ENCODE measurements around the gene NIPSNAP2. TPM values are rescaled to one million over a fixed set of nuclear protein-coding genes. Genes with fewer than 3 reads are reported as not detected.
"Not testable (repeated sequence)": the region's sequence is repeated elsewhere in the genome, so short reads cannot be mapped to it uniquely, and the experiment has no call there.

The NIPSNAP2 gene
- total and polyA plus RNA-seq, 4 experiments from 2014 or later: 29.0 to 94.3 (median 38.1) TPM

DNA sequence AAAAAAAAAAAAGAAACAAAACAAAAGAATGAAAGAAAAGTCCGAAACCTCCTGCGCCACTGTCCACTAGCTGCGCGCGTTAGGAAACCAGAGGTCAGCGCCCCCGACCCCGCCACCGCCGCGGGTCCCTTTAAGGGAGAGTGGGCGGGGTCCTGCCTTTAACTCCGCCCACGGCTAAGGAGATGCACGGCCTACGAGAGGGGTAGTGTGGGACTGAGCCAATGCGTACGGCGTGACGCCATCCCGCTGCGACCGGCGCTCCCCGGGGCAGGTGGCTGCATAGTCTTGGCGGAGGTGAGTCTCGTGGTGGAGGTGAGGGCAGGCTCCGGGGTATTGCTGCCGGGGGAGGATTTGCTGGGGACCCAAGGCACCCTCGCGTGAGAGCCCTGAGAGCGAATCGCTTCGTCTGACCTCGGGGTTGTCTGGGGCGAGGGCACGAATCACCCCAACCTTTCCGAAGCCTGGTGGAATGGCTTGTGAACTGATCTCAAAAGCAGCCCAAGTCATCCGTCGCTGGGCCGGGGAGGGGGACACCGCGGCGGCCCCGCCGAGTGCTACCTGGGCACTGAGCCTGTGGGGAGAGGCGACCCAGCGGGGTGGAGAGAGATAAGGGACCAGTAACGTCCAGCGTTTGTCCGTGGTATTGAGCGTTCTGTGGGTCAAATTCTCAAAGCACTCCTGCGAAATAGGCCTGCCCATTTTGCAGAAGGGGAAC lies 12.6 kb upstream of the NIPSNAP2 start, which contains the start of gene MRPS17:
Gene MRPS17, plus strand, starts transcription at position 241 of the 715 bp plus-strand sequence. CDS start 1,319 bp downstream, outside the sequence.
- Mint-ChIP-seq H3K4me1 (peaks cover 12 to 32% (median 18%) of the 10 kb centered on the region in 4 donors), H3K36me3 (peaks cover 10 to 22% of the 10 kb centered on the region in 2 donors), H3K27me3 (no peaks in the 10 kb centered on the region), H3K9me3 (peaks cover 0 to 1% (median 0%) of the 10 kb centered on the region in 8 donors), H3K4me3 (peak within 1 kb of the TSS; percentile 92 to 97 (median 94)), H3K27ac (peak within 1 kb of the TSS; percentile 87 to 99 (median 98))
- peak; percentile 92 to 95 (median 93) for DNase-seq
- CTCF ChIA-PET (ENCODE audit: partially characterized antibody): interaction anchor here (0.7 to 1.4 kb wide), 4 partner anchors 10 to 170 kb away, joined by 3 to 12 read pairs (median 4); partner anchors contain the start of gene NIPSNAP2
- Histone ChIP-seq H3K4me3 (ENCODE audit: low read length in 2 of 2) (peak within 1 kb of the TSS; percentile 88 to 96), H3K27me3 (ENCODE audit: insufficient read depth, low read length) (no peaks in the 10 kb centered on the region), H3K36me3 (ENCODE audit: insufficient read depth, low read length) (no peaks in the 10 kb centered on the region), H3K4me1 (ENCODE audit: insufficient read depth, low read length) (peaks cover 12% of the 10 kb centered on the region), H3K27ac (ENCODE audit: low read depth, low read length) (peak within 1 kb of the TSS; percentile 71), H3K9me3 (ENCODE audit: control insufficient read depth in 1 of 2, low read length in 2 of 2) (no peaks in the 10 kb centered on the region)
- intact Hi-C loops (cut with micrococcal nuclease): loop anchor here (1.0 to 5.0 kb wide), 6 partner anchors 13 to 585 kb away; partner anchors contain the start of genes CCT6A, CHCHD2, NIPSNAP2 and PSPH
- POLR2A ChIA-PET (ENCODE audit: partially characterized antibody): interaction anchor here (1.1 to 1.5 kb wide), 2 partner anchors 13 to 154 kb away, joined by 5 to 6 read pairs; partner anchors contain the start of genes CHCHD2 and NIPSNAP2

- CTCF ChIA-PET (ENCODE audit: partially characterized antibody); H3K9me3 Mint-ChIP-seq; DNase-seq; H3K36me3 ChIP-seq (ENCODE audit: insufficient read depth, low read length); H3K27me3 Mint-ChIP-seq; H3K9me3 ChIP-seq (ENCODE audit: control insufficient read depth in 1 of 2, low read length in 2 of 2); POLR2A ChIA-PET (ENCODE audit: partially characterized antibody); H3K27me3 ChIP-seq (ENCODE audit: insufficient read depth, low read length): not testable (repeated sequence)
- Histone ChIP-seq H3K4me1 (ENCODE audit: insufficient read depth, low read length) (peaks cover 12% of the 10 kb centered on the region), H3K27ac (ENCODE audit: low read depth, low read length) (peak overlapping the region; percentile 71), H3K4me3 (ENCODE audit: low read length in 2 of 2) (peak overlapping the region; percentile 88 to 96)
- H3K36me3 Mint-ChIP-seq: peaks cover 10 to 22% of the 10 kb centered on the region in 2 donors
- intact Hi-C loops (cut with micrococcal nuclease): loop anchor here (5.0 kb wide), 1 partner anchor 380 kb away; the partner anchor contains the start of gene VOPP1
- H3K27ac Mint-ChIP-seq: peak overlapping the region; percentile 87 to 99 (median 98)
- peak overlapping the region; percentile 92 to 97 (median 94) for H3K4me3 Mint-ChIP-seq
- peaks cover 12 to 34% (median 18%) of the 10 kb centered on the region in 4 donors for H3K4me1 Mint-ChIP-seq
Observed at GRCh38 chr7:55952352-55952671, 12.1 kb upstream of the NIPSNAP2 start.

- Mint-ChIP-seq H3K27ac (peak overlapping the region in 3 of 7 donors; percentile 51 to 78 (median 72)), H3K36me3 (peaks cover 10 to 22% of the 10 kb centered on the region in 2 donors), H3K27me3 (no peaks in the 10 kb centered on the region), H3K4me3 (peak overlapping the region in 7 of 8 donors; percentile 54 to 97 (median 92)), H3K4me1 (peaks cover 12 to 39% (median 18%) of the 10 kb centered on the region in 4 donors), H3K9me3 (peaks cover 0 to 3% (median 0%) of the 10 kb centered on the region in 8 donors)
- POLR2A ChIA-PET (ENCODE audit: partially characterized antibody): no interaction called here
- CTCF ChIA-PET (ENCODE audit: partially characterized antibody): interaction anchor here (1.2 to 2.8 kb wide), 2 partner anchors 10 to 312 kb away, joined by 3 to 14 read pairs; partner anchors contain the start of gene NIPSNAP2
- H3K9me3 ChIP-seq (ENCODE audit: control insufficient read depth in 1 of 2, low read length in 2 of 2): no peaks in the 10 kb centered on the region
- no peak overlapping the region for H3K27ac ChIP-seq (ENCODE audit: low read depth, low read length)
- intact Hi-C loops (cut with micrococcal nuclease): loop anchor here (5.0 kb wide), 1 partner anchor 382 kb away; the partner anchor contains the start of gene VOPP1
- no peaks in the 10 kb centered on the region for H3K27me3 ChIP-seq (ENCODE audit: insufficient read depth, low read length)
- no peak overlapping the region for H3K4me3 ChIP-seq (ENCODE audit: low read length in 2 of 2)
- H3K4me1 ChIP-seq (ENCODE audit: insufficient read depth, low read length): peaks cover 12% of the 10 kb centered on the region
- no peaks in the 10 kb centered on the region for H3K36me3 ChIP-seq (ENCODE audit: insufficient read depth, low read length)
- no peak for DNase-seq
Observed at GRCh38 chr7:55953707-55954475, 10.5 kb upstream of the NIPSNAP2 start.

- H3K27me3 ChIP-seq (ENCODE audit: insufficient read depth, low read length): no peaks in the 10 kb centered on the region
- H3K4me1 ChIP-seq (ENCODE audit: insufficient read depth, low read length): peaks cover 9% of the 10 kb centered on the region
- no peak for DNase-seq
- Mint-ChIP-seq H3K4me3 (no peak overlapping the region), H3K9me3 (peaks cover 0 to 2% (median 0%) of the 10 kb centered on the region in 8 donors), H3K27me3 (no peaks in the 10 kb centered on the region), H3K36me3 (peaks cover 10 to 15% of the 10 kb centered on the region in 2 donors), H3K4me1 (peaks cover 6 to 26% (median 11%) of the 10 kb centered on the region in 4 donors), H3K27ac (peak overlapping the region in 3 of 7 donors; percentile 39 to 55 (median 52))
- intact Hi-C loops (cut with micrococcal nuclease): no loop called here
- no peak overlapping the region for H3K27ac ChIP-seq (ENCODE audit: low read depth, low read length)
- H3K36me3 ChIP-seq (ENCODE audit: insufficient read depth, low read length): no peaks in the 10 kb centered on the region
- ChIA-PET CTCF (ENCODE audit: partially characterized antibody) (no interaction called here), POLR2A (ENCODE audit: partially characterized antibody) (no interaction called here)
- no peak overlapping the region for H3K4me3 ChIP-seq (ENCODE audit: low read length in 2 of 2)
- no peaks in the 10 kb centered on the region for H3K9me3 ChIP-seq (ENCODE audit: control insufficient read depth in 1 of 2, low read length in 2 of 2)
Observed at GRCh38 chr7:55957190-55957589, 7.2 kb upstream of the NIPSNAP2 start.

- DNase-seq: no peak
- Mint-ChIP-seq H3K4me1 (peaks cover 21 to 33% (median 25%) of the 10 kb centered on the region in 4 donors), H3K9me3 (peaks cover 0 to 3% (median 0%) of the 10 kb centered on the region in 8 donors), H3K27me3 (no peaks in the 10 kb centered on the region), H3K27ac (peak overlapping the region in 2 of 7 donors; percentile 53 to 61), H3K4me3 (peak overlapping the region in 3 of 8 donors; percentile 27 to 57 (median 36)), H3K36me3 (no peaks in the 10 kb centered on the region)
- intact Hi-C loops (cut with micrococcal nuclease): loop anchor here (10.0 kb wide), 1 partner anchor 497 kb away; no protein-coding TSS in a partner anchor
- POLR2A ChIA-PET (ENCODE audit: partially characterized antibody): interaction anchor here (1.2 kb wide), 1 partner anchor 597 kb away, joined by 3 read pairs; the partner anchor contains the start of gene LANCL2
- H3K36me3 ChIP-seq (ENCODE audit: insufficient read depth, low read length): no peaks in the 10 kb centered on the region
- no peak overlapping the region for H3K4me3 ChIP-seq (ENCODE audit: low read length in 2 of 2)
- peaks cover 15% of the 10 kb centered on the region for H3K4me1 ChIP-seq (ENCODE audit: insufficient read depth, low read length)
- no peaks in the 10 kb centered on the region for H3K27me3 ChIP-seq (ENCODE audit: insufficient read depth, low read length)
- H3K27ac ChIP-seq (ENCODE audit: low read depth, low read length): no peak overlapping the region
- H3K9me3 ChIP-seq (ENCODE audit: control insufficient read depth in 1 of 2, low read length in 2 of 2): no peaks in the 10 kb centered on the region
- CTCF ChIA-PET (ENCODE audit: partially characterized antibody): interaction anchor here (0.5 to 3.0 kb wide), 8 partner anchors 8 to 548 kb away, joined by 3 to 14 read pairs (median 4); partner anchors contain the start of gene MRPS17
Observed at GRCh38 chr7:55962014-55962413, 2.4 kb upstream of the NIPSNAP2 start.

DNA sequence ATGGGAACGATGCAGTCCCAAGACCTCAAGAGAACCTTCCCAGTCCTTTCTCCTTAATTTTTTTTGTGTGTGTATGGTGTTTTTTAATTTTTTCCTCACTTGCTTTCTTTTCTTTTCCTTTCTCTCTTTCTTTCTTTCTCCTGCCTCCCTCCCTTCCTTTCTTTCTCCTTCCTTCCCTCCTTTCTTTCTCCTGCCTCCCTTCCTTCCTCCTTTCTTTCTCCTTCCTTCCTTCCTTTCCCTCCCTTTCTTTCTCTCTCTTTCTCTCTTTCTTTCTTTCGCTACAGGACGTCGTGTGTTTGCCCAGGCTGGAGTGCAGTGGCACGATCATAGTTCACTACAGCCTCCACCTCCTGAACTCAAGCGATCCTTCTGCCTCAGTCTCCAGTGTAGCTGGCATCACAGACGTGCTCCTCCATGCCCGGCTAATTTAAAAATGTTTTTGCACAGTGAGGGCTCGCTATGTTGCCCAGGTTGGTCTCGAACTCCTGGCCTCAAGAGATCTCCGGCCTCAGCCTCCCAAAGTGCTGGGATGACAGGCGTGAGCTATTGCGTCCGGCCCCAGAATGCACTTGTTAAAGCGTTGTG lies 709 bp upstream of the NIPSNAP2 start:
- H3K4me3 ChIP-seq (ENCODE audit: low read length in 2 of 2): peak overlapping the region; percentile 42 to 62
- ChIA-PET POLR2A (ENCODE audit: partially characterized antibody) (interaction anchor here (0.6 to 1.8 kb wide), 11 partner anchors 8 to 1205 kb away, joined by 3 to 8 read pairs (median 4); partner anchors contain the start of genes CHCHD2 and SEC61G), CTCF (ENCODE audit: partially characterized antibody) (interaction anchor here (0.6 to 4.3 kb wide), 15 partner anchors 7 to 1220 kb away, joined by 3 to 25 read pairs (median 4); partner anchors contain the start of gene ZNF713)
- peaks cover 23 to 41% (median 27%) of the 10 kb centered on the region in 4 donors for H3K4me1 Mint-ChIP-seq
- H3K9me3 Mint-ChIP-seq: peaks cover 0 to 2% (median 0%) of the 10 kb centered on the region in 8 donors
- no peaks in the 10 kb centered on the region for H3K36me3 ChIP-seq (ENCODE audit: insufficient read depth, low read length)
- peak overlapping the region; percentile 65 to 94 (median 90) for H3K27ac Mint-ChIP-seq
- no peaks in the 10 kb centered on the region for H3K27me3 ChIP-seq (ENCODE audit: insufficient read depth, low read length)
- peaks cover 15% of the 10 kb centered on the region for H3K4me1 ChIP-seq (ENCODE audit: insufficient read depth, low read length)
- H3K9me3 ChIP-seq (ENCODE audit: control insufficient read depth in 1 of 2, low read length in 2 of 2): no peaks in the 10 kb centered on the region
- DNase-seq: no peak
- H3K27ac ChIP-seq (ENCODE audit: low read depth, low read length): peak overlapping the region; percentile 47
- H3K4me3 Mint-ChIP-seq: peak overlapping the region; percentile 68 to 84 (median 78)
- no peaks in the 10 kb centered on the region for H3K27me3 Mint-ChIP-seq
- no peaks in the 10 kb centered on the region for H3K36me3 Mint-ChIP-seq
- intact Hi-C loops (cut with micrococcal nuclease): loop anchor here (1.0 to 10.0 kb wide), 3 partner anchors 12 to 499 kb away; partner anchors contain the start of gene MRPS17

Data from CD4-positive, alpha-beta memory T cell (primary cell).